H1 (cell line): ENCODE results near the gene NUP205. TPM values are rescaled to one million over a fixed set of nuclear protein-coding genes. Genes with fewer than 3 reads are reported as not detected.

Experiments
- ATF2 ChIP-seq: IDR thresholded peaks from 2 replicates; pipeline ENCODE4 v1.6.1; 2012; ENCODE audit warnings: low read length, inconsistent platforms
- polyA plus RNA-seq, 7 experiments: library from polyadenylated mRNA; depleted of rRNA in 3 of 7; stranded (reverse) in 5 of 7; unstranded in 2 of 7; fragments of >200 nt in 5 of 7; fragments of 200-250 nt in 2 of 7; gene quantifications; 1 replicate in 5 of 7; 2 replicates in 1 of 7; 4 replicates in 1 of 7; pipeline versions ENCODE4 v1.2.1 to v1.2.3, GENCODE V29; 2011 to 2013; ENCODE audit warnings: missing spikeins in 2 of 7, mixed read lengths in 2 of 7
- total RNA-seq: library from RNA; stranded (reverse); fragmentation: NEBNext Ultra II Directional; extraction: Animal tissue kit (Norgen Biotek cat#: 25700); gene quantifications from 2 replicates; pipeline ENCODE4 v1.2.1, GENCODE V29; 2021

Gene NUP205
- total and polyA plus RNA-seq, 2 of the 8 experiments (the other 6 are each of a cell fraction or from before 2014, with no cell fraction given), result 148 to 216 TPM

GRCh38 chr7:135645296-135645904 is 87.7 kb downstream of the NUP205 start (continued):
- no peak for TF ChIP-seq ATF2
